Measurements from ENCODE around the gene ACTN4. TPM values are rescaled to one million over a fixed set of nuclear protein-coding genes. Genes with fewer than 3 reads are reported as not detected.

Gene ACTN4
- total RNA-seq, 1 donor from 2014 or later, result 975 TPM

DNA sequence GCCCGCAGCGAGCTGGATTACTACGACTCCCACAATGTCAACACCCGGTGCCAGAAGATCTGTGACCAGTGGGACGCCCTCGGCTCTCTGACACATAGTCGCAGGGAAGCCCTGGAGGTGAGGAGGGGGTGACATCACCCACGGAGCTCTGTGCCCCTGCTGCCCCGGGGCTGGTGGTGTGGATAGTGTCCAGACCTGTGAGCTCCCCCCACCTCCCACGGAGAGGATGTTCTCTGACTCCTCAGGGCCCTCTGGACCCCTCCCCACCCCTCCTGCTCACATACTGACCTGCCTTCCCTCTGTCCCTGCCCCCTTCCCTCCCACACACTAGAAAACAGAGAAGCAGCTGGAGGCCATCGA, 76.1 kb downstream of the ACTN4 start:
- peaks cover 8% of the 10 kb centered on the region for H3K27me3 Mint-ChIP-seq (ENCODE audit: unreplicated experiment)
- no peak overlapping the region for H3K4me3 Mint-ChIP-seq (ENCODE audit: unreplicated experiment)
- TF ChIP-seq, protein P1, sequence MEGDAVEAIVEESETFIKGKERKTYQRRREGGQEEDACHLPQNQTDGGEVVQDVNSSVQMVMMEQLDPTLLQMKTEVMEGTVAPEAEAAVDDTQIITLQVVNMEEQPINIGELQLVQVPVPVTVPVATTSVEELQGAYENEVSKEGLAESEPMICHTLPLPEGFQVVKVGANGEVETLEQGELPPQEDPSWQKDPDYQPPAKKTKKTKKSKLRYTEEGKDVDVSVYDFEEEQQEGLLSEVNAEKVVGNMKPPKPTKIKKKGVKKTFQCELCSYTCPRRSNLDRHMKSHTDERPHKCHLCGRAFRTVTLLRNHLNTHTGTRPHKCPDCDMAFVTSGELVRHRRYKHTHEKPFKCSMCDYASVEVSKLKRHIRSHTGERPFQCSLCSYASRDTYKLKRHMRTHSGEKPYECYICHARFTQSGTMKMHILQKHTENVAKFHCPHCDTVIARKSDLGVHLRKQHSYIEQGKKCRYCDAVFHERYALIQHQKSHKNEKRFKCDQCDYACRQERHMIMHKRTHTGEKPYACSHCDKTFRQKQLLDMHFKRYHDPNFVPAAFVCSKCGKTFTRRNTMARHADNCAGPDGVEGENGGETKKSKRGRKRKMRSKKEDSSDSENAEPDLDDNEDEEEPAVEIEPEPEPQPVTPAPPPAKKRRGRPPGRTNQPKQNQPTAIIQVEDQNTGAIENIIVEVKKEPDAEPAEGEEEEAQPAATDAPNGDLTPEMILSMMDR (IDR thresholded peaks at IDR 0.05; ENCODE audit: partially characterized antibody, unreplicated experiment), result no peak
- peak overlapping the region; percentile 43 for H3K27ac Mint-ChIP-seq (ENCODE audit: unreplicated experiment)
- H3K4me1 Mint-ChIP-seq (ENCODE audit: low read depth, unreplicated experiment), result no peaks in the 10 kb centered on the region
- H3K9me3 Mint-ChIP-seq (ENCODE audit: unreplicated experiment), result peaks cover 3% of the 10 kb centered on the region
- H3K36me3 Mint-ChIP-seq (ENCODE audit: unreplicated experiment), result no peaks in the 10 kb centered on the region
- DNase-seq, result no peak

DNA sequence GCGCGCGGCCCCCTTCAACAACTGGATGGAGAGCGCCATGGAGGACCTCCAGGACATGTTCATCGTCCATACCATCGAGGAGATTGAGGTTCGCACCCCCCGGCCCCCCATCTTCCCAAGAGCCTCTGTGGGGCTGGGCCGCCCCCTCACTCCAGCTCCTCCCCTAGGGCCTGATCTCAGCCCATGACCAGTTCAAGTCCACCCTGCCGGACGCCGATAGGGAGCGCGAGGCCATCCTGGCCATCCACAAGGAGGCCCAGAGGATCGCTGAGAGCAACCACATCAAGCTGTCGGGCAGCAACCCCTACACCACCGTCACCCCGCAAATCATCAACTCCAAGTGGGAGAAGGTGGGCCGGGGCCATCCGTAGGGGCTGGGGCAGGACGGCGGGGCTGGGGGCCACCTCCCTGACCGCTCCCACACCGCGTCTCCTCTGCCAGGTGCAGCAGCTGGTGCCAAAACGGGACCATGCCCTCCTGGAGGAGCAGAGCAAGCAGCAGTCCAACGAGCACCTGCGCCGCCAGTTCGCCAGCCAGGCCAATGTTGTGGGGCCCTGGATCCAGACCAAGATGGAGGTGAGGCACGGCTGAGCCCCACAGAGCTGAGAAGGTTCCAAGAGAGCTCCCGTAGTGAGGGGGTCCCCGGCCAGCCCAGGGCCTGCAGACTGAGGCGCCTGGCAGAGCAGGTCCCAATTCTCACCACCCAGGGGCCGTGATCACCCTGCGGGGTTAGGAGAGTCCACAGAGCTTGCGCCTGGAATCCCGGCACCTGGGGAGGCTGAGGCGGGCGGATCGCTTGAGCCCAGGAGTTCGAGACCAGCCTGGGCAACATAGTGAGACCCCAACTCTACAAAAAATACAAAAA, 76.8 kb downstream of the ACTN4 start:
- Mint-ChIP-seq H3K36me3 (ENCODE audit: unreplicated experiment) (no peaks in the 10 kb centered on the region), H3K9me3 (ENCODE audit: unreplicated experiment) (peaks cover 3% of the 10 kb centered on the region), H3K4me3 (ENCODE audit: unreplicated experiment) (no peak overlapping the region), H3K27me3 (ENCODE audit: unreplicated experiment) (peaks cover 6% of the 10 kb centered on the region), H3K4me1 (ENCODE audit: low read depth, unreplicated experiment) (no peaks in the 10 kb centered on the region), H3K27ac (ENCODE audit: unreplicated experiment) (no peak overlapping the region)
- TF ChIP-seq, protein P1 (IDR thresholded peaks at IDR 0.05; ENCODE audit: partially characterized antibody, unreplicated experiment), result no peak
- no peak for DNase-seq

DNA sequence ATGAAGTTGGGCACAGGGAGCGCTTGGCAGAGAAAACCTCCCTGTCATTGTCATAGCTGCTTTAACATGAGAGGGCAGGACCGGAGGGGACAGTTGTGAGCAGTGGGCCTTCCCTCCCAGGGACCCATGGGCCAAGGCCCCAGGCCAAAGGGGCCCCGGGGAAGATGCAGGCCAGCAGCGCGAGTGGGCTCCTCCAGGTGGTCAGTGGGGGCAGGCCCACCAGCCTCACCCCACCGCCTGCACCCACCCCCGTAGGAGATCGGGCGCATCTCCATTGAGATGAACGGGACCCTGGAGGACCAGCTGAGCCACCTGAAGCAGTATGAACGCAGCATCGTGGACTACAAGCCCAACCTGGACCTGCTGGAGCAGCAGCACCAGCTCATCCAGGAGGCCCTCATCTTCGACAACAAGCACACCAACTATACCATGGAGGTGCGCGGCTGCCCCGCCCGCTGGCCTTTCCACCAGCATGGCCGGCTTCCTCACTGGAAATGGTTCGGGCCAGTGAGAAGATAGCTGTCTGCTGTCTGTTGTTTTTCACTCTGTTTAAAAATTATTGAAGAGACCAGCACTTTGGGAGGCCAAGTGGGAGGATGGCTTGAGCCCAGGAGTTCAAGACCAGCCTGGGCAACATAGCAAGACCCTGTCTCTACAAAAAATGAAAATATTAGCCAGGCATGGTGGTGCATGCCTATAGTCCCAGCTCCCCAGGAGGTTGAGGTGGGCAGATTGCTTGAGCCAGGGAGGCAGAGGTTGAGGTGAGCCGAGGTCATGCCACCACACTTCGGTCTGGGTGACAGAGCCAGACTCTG, 78.2 kb downstream of the ACTN4 start:
- Mint-ChIP-seq H3K9me3 (ENCODE audit: unreplicated experiment) (peaks cover 3% of the 10 kb centered on the region), H3K4me1 (ENCODE audit: low read depth, unreplicated experiment) (peaks cover 9% of the 10 kb centered on the region), H3K36me3 (ENCODE audit: unreplicated experiment) (no peaks in the 10 kb centered on the region), H3K4me3 (ENCODE audit: unreplicated experiment) (no peak overlapping the region), H3K27ac (ENCODE audit: unreplicated experiment) (no peak overlapping the region), H3K27me3 (ENCODE audit: unreplicated experiment) (peaks cover 7% of the 10 kb centered on the region)
- TF ChIP-seq, protein P1 (IDR thresholded peaks at IDR 0.05; ENCODE audit: partially characterized antibody, unreplicated experiment), result no peak
- DNase-seq, result no peak

DNA sequence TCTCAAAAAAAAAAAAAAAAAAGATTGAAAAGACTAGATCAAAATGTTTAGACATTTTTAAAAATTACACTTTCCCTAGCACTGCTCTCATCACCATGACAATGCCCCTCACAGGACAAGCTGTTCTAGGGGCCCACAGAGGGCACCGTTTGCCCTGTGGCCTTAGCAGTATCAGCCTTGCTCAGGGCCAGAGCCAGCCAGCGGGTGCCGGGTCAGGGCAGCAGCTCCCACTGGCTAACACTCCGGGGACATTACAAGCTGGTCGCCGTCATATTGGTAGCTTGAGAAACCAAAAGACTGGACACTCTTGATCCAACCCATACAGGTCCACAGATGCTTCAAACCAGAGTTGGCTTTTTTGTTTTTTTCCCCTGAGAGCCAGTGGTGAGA, 78.8 kb downstream of the ACTN4 start:
- no peak for DNase-seq
- Mint-ChIP-seq H3K4me1 (ENCODE audit: low read depth, unreplicated experiment) (peaks cover 9% of the 10 kb centered on the region), H3K36me3 (ENCODE audit: unreplicated experiment) (no peaks in the 10 kb centered on the region), H3K27ac (ENCODE audit: unreplicated experiment) (peak overlapping the region; percentile 28), H3K9me3 (ENCODE audit: unreplicated experiment) (peaks cover 3% of the 10 kb centered on the region), H3K4me3 (ENCODE audit: unreplicated experiment) (no peak overlapping the region), H3K27me3 (ENCODE audit: unreplicated experiment) (peaks cover 7% of the 10 kb centered on the region)
- TF ChIP-seq, protein P1 (IDR thresholded peaks at IDR 0.05; ENCODE audit: partially characterized antibody, unreplicated experiment), result no peak
